Stimulated activated CD8-positive, alpha-beta memory T cell treated with anti-CD3 and anti-CD28 coated beads, Interleukin-12 subunit alpha, Interleukin-12 subunit beta, amount 100 ng/mL, for 4 hours (primary cell): ENCODE data around the gene MYO1E.
"Not testable (repeated sequence)": the region's sequence is repeated elsewhere in the genome, so short reads cannot be mapped to it uniquely, and the experiment has no call there.

Source experiments
- DNase-seq: peaks from one replicate; pipeline ENCODE4 v3.0.0-alpha.2; 2020; ENCODE audit warnings: low read depth

The MYO1E gene

DNA sequence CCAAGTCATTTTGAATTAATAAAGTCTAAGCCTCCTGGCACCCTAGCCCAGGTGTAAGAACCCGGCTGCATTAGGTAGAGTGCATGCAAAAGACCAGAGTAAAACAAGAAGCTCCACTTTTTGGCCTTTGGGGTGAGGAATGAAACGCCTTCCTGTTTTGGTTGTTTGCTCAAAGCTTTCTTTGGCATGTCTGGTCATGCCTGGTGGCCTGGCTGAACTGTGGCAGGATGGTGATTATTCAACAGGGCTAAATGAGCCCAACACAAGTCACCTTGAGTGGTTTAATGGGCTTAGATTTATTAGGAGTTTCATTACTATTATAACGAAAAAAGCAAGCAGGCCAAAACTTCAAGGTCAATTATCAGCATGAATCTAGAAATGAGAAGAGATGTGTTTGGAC, 206.9 kb downstream of the MYO1E start:
- DNase-seq: no peak

- DNase-seq: not testable (repeated sequence)
Observed at GRCh38 chr15:59162080-59162479, 210.6 kb downstream of the MYO1E start.

DNA sequence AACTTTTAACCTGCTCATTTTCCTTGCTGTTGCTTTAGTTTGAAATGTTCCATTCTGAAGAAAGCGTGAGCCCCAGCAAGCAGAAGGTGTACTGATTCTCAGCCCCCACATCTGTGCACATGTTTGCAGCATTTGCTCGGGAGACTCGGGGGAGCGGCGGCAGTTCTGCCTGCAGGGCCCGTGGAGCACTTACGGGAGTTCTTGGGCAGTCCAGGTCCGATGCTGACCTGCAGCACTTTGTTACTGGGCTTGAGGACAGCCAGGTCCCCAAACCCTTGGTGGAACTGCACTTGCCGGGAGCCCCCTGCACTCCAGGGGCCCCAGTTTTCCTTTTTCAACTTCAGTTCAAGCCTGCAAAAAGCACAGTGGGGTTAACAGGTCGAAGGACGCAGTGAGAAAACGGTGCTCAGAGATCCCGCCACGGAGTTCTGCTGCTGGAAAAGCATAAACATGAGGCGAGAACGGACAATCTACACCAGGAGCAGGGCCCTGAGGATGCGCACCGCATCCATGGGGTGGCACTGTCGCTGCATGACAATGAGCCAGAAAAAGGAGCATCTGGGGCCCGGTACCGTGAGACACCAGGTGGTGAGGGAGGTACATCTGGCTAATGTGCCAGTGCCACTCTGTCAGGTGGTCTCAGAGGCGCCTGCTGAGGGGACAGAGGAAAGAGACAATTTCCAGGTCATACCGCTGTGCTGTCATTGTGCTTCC, 211.6 kb downstream of the MYO1E start:
- DNase-seq: no peak

GRCh38 chr15:59159210-59159609, 213.5 kb downstream of the MYO1E start:
- DNase-seq: no peak

- no peak for DNase-seq
Observed at GRCh38 chr15:59158701-59159034, 214.0 kb downstream of the MYO1E start.

DNA sequence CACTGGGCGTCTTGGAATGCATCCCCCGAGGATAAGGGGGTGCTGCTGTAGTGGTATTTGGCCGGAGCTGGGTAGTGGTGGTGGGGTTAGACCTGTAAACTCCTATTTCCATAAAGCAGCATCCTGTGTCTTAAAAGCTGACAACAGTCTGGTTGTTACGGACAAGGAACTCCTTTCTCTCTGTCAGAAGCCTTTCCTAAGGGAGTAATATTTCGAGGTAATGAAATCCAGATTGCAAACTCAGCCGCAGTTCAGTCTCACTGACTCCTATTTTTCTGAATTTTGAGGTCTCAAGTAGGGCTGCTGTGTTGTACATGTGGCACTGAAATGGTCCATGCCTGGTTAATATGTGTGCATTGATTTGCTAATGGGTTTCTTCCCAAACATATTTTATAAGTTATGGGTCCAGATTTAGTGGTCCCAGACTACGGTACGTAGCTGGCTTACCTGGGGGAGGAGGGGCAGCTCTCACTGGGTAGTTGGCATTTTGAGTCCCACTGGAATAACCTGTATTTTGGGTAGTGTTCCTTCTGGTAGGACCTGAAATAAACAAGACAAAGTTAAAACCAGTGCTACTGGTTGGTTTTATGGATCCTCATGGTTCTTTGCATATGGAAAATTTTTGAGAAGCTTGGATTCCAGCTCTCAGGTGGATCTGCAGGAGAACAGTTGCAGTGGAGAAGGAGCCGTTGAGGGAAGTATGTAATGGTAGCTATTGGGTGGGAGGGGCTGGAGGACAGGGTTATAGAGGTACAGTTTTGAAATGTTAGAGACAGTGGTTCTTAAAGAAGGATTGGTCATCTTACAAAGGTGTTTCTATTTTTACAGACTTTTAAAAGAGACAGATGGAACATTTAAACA, 214.6 kb downstream of the MYO1E start:
- DNase-seq: no peak

DNA sequence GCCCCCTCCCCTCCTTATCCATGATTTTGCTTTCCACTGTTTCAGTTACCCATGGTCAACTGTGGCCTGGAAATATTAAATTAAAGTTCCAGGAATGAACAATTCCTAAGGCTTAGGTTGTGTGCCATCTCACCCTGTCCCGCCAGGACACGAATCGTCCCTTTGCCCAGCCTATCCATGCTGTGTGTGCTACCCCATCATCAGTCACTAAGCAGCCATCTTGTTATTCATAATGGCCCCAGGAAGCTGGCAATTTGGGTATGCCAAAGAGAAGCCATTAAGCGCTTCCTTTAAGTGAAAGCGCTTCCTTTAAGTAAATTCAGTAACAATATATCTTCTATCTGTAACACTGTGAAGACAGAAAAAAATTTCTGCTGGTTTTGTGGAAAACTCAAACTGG, 215.3 kb downstream of the MYO1E start:
- no peak for DNase-seq

DNA sequence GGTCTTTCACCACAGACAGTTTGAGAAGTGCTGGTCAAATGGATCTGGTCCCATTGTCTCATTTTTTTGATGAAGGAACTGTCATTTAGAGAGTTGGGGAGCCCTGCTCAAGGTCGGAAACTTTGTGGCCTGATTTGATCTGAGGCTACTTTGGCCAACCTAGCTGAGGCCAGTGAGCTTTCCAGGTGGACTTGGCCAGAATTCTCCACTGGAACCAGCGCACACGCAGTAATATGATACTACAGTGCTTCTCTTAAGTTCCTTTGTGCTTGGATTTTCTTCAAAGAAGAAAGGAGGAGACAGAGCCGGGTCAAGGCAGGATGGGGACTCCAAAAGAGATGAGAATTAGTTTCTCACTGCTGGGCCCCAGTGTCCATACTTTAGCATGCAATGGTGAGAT, 217.2 kb downstream of the MYO1E start:
- DNase-seq: no peak

GRCh38 chr15:59154243-59154642, 218.4 kb downstream of the MYO1E start:
- no peak for DNase-seq

DNA sequence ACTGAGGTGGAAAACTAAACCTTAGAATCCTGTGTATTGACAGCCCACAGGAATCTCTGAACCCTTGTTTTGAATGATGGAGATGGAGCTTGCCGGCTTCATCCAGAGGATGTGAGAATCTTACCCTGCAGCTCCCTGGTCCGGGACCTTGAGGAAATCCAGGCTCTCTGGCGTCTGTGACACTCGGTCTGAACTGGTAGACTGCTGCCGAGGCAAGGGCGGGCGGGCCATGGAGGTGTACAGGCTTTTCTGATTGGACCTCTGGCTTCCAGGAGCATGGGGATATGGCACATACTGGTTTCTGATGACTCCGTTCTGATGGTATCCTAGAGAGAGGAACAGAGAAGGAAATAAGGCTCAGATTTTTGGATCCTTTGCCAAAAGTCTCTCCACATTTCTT, 219.2 kb downstream of the MYO1E start:
- no peak for DNase-seq

DNA sequence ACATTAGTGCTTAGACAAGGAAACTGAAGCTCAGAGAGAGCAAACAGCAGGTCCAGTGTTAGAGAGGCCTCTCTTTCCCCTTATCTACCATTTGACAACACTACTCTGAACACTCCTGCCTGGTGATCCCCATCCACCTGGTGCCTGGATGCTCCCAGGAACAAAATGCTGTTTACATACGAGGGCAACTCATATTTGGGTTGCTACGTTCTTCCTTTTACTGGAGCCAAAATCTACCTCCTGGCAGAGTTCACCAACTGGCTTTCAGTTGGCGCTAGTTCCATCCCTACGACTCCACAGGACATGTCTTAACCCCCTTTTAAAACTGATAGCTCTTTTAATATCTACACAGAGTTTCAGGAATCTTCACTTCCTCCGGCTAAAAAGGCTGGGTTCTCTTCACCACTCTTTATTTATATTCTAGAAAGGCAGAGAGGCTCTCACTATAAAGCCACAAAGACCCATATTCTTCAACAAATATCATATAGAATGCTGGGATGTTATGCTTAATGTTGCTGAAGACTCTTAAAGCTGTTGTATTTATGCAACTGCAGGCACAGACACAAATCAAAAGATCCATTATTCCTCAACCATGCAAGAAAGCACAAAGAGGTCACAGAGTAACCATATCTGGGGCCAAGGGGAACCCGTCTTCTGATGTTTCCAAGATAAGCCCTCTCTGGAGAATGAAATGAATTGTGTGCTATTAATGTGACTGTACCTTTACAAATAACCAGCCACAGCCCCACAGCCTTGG, 219.8 kb downstream of the MYO1E start:
- no peak for DNase-seq

DNA sequence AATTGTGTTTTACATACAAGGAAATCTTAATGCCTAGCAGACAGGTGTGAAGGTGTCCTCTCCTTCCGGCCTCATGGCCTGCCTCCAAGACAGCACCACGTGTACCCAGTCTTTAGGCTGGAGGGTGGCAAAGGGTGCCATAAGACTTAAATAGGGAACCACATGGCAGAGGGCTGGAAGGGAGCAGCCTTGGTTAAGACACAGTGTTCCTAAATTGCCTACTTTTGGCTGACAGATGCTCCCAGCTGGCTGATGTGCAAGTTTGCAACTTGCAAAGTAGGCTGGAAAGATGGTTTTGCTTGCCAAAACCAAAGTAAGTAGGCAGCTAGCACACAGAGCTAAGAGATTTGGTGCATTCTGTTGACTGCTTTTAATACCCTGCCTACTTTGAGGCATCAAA, 222.5 kb downstream of the MYO1E start:
- DNase-seq: no peak

- no peak for DNase-seq
Observed at GRCh38 chr15:59148153-59148833, 224.4 kb downstream of the MYO1E start.

- DNase-seq: no peak
Observed at GRCh38 chr15:59147666-59148065, 225.0 kb downstream of the MYO1E start.

GRCh38 chr15:59144594-59144993, 228.1 kb downstream of the MYO1E start:
- not testable (repeated sequence) for DNase-seq

GRCh38 chr15:59143281-59143680, 229.4 kb downstream of the MYO1E start:
- no peak for DNase-seq

- no peak for DNase-seq
Observed at GRCh38 chr15:59140422-59141226, 232.0 kb downstream of the MYO1E start.

- peak; percentile 14 for DNase-seq
Observed at GRCh38 chr15:59138243-59138642, 234.4 kb downstream of the MYO1E start.

DNA sequence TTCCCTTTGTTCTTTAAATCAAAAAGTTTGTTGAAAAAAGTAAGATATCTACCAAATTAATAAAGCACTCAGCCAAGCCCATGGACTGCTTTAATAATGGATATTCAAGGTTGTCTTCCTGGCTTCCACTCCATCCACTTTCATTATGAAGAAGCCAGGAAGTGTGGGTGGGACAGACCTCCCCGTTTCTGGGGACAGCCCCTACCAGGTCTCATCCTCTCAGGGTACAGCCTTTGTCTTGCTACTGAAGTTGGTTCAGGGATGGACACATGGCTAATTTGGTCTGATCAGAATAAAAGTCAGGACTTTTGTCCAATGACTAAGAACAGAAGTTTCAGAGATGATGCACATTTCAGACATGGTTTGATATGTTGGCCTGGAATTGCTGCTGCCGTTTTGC, 235.1 kb downstream of the MYO1E start:
- DNase-seq: no peak

DNA sequence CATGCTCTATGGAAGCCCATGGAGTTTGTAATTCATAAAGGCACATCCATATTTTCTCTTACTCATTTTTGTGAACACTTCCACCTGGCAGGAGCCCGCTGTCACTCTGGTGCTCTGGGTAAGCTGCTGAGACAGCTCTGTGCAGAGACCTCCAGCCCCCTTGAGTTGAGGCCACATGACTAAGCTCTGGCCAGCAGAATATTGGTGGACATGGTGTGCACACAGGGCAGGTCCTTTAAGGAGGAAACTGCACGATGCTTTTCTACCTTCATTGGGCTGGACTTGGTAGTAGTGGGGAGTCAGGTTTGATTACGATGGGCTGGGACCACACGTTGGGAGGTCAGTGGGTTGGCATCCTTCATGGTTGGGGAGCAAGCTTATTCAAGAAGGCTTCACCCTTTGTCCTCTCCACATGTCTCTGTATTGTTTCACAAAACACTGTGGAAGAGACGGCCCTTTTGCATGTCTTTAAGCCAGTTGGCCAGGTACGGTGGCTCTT, 238.7 kb downstream of the MYO1E start:
- DNase-seq: no peak

GRCh38 chr15:59131969-59132562, 240.6 kb downstream of the MYO1E start:
- DNase-seq: no peak
